ENCODE data around the gene ADAT3. TPM values are rescaled to one million over a fixed set of nuclear protein-coding genes. Genes with fewer than 3 reads are reported as not detected.

ADAT3 gene
- total and polyA plus RNA-seq, 4 donors = 1.3 to 3.3 (median 2.1) TPM

- H3K9ac ChIP-seq (ENCODE audit: low read depth in 1 of 2, low read length in 2 of 2) = peak overlapping the region; percentile 1 to 77
- H3K36me3 ChIP-seq (ENCODE audit: control insufficient read depth in 4 of 4, insufficient read depth in 3 of 4, low read depth in 1 of 4, low read length in 3 of 4) = no peaks in the 10 kb centered on the region
- H3K4me3 ChIP-seq (ENCODE audit: low read depth in 1 of 3, low read length in 3 of 3) = peak overlapping the region; percentile 60 to 72 (median 69)
- no peaks in the 10 kb centered on the region for H3K9me3 ChIP-seq (ENCODE audit: control insufficient read depth in 4 of 4, low read length in 3 of 4)
- no peak for DNase-seq (ENCODE audit: low spot score)
- TF ChIP-seq NR2F2 (IDR thresholded peaks at IDR 0.05) (peak; percentile 6), ZBTB33 (IDR thresholded peaks at IDR 0.05) (no peak)
- H3K27ac ChIP-seq (ENCODE audit: low read depth in 1 of 2, low read length in 2 of 2) = peak overlapping the region; percentile 82 to 84
- H3K27me3 ChIP-seq (ENCODE audit: control insufficient read depth in 4 of 4, insufficient read depth in 4 of 4, low read length in 3 of 4) = no peaks in the 10 kb centered on the region
- WGBS = 84% methylated on average over 15 of the region's 15 CpGs
- peaks cover 3 to 11% (median 7%) of the 10 kb centered on the region in 4 donors for H3K4me1 ChIP-seq (ENCODE audit: control insufficient read depth in 4 of 4, insufficient read depth in 4 of 4, low read length in 3 of 4)
Measured at GRCh38 chr19:1905863-1906375, 720 bp downstream of the ADAT3 start.

- H3K27ac ChIP-seq (ENCODE audit: low read depth in 1 of 2, low read length in 2 of 2) = peak overlapping the region in 1 of 2 donors; percentile 3
- no peak for TF ChIP-seq GABPA (IDR thresholded peaks at IDR 0.05 in 1 of 2, conservative IDR thresholded peaks at IDR 0.05 in 1 of 2)
- peaks cover 3 to 11% (median 7%) of the 10 kb centered on the region in 4 donors for H3K4me1 ChIP-seq (ENCODE audit: control insufficient read depth in 4 of 4, insufficient read depth in 4 of 4, low read length in 3 of 4)
- no peaks in the 10 kb centered on the region for H3K27me3 ChIP-seq (ENCODE audit: control insufficient read depth in 4 of 4, insufficient read depth in 4 of 4, low read length in 3 of 4)
- H3K9me3 ChIP-seq (ENCODE audit: control insufficient read depth in 4 of 4, low read length in 3 of 4) = no peaks in the 10 kb centered on the region
- H3K36me3 ChIP-seq (ENCODE audit: control insufficient read depth in 4 of 4, insufficient read depth in 3 of 4, low read depth in 1 of 4, low read length in 3 of 4) = peaks cover 0 to under 1% (median 0%) of the 10 kb centered on the region in 4 donors
- H3K9ac ChIP-seq (ENCODE audit: low read depth in 1 of 2, low read length in 2 of 2) = no peak overlapping the region
- DNase-seq (ENCODE audit: low spot score) = no peak
- H3K4me3 ChIP-seq (ENCODE audit: low read depth in 1 of 3, low read length in 3 of 3) = no peak overlapping the region
- 92% methylated on average over 10 of the region's 10 CpGs for WGBS
Measured at GRCh38 chr19:1906985-1907562, 1.9 kb downstream of the ADAT3 start.

GRCh38 chr19:1907563-1908363 lies 2.6 kb downstream of the ADAT3 start:
- peaks cover 3 to 11% (median 7%) of the 10 kb centered on the region in 4 donors for H3K4me1 ChIP-seq (ENCODE audit: control insufficient read depth in 4 of 4, insufficient read depth in 4 of 4, low read length in 3 of 4)
- 75% methylated on average over 43 of the region's 43 CpGs for WGBS

More at GRCh38 chr19:1907563-1908363, 2.6 kb downstream of the ADAT3 start:
- Histone ChIP-seq H3K4me3 (ENCODE audit: low read depth in 1 of 3, low read length in 3 of 3) (no peak overlapping the region), H3K36me3 (ENCODE audit: control insufficient read depth in 4 of 4, insufficient read depth in 3 of 4, low read depth in 1 of 4, low read length in 3 of 4) (peaks cover 0 to 4% (median 1%) of the 10 kb centered on the region in 4 donors), H3K9me3 (ENCODE audit: control insufficient read depth in 4 of 4, low read length in 3 of 4) (no peaks in the 10 kb centered on the region), H3K27me3 (ENCODE audit: control insufficient read depth in 4 of 4, insufficient read depth in 4 of 4, low read length in 3 of 4) (no peaks in the 10 kb centered on the region), H3K27ac (ENCODE audit: low read depth in 1 of 2, low read length in 2 of 2) (peak overlapping the region; percentile 3 to 19), H3K9ac (ENCODE audit: low read depth in 1 of 2, low read length in 2 of 2) (no peak overlapping the region)
- TF ChIP-seq GABPA (IDR thresholded peaks at IDR 0.05 in 1 of 2, conservative IDR thresholded peaks at IDR 0.05 in 1 of 2) = no peak
- no peak for TF ChIP-seq YY1 (IDR thresholded peaks at IDR 0.05)
- TF ChIP-seq EGR1 (IDR thresholded peaks at IDR 0.05; ENCODE audit: low read depth in 2 of 2) = no peak
- no peak for TF ChIP-seq CTCF (IDR thresholded peaks at IDR 0.05; ENCODE audit: low read depth, low read length, missing input control)
- TF ChIP-seq HNF4G (IDR thresholded peaks at IDR 0.05) = no peak
- TF ChIP-seq RXRA (IDR thresholded peaks at IDR 0.05) = no peak
- peak; percentile 8 for TF ChIP-seq SP1 (IDR thresholded peaks at IDR 0.05)
- TF ChIP-seq NR2F2 (IDR thresholded peaks at IDR 0.05) = no peak
- no peak for DNase-seq (ENCODE audit: low spot score)
